Suprapubic skin (tissue), 4 donors: ENCODE data around the gene HCFC1R1.

Experiments used
- EP300 ChIP-seq: sonication (generic); formaldehyde crosslinking; IDR thresholded peaks from one replicate; pipeline ENCODE4 v1.6.1; 2017; ENCODE audit warnings: antibody characterized with exemption
- POLR2AphosphoS5 ChIP-seq, 3 donors: sonication (generic); formaldehyde crosslinking; IDR thresholded peaks; one replicate each; pipeline ENCODE4 v1.6.1; 2017; ENCODE audit warnings: antibody characterized with exemption in 3 of 3
- TF ChIP-seq, protein P1 (sequence below), 2 donors: fragments of 200-600 bp in 1 of 2; fragments of 450-650 bp in 1 of 2; sonication (generic) in 1 of 2; IDR thresholded peaks; one replicate each; pipeline ENCODE4 v1.5.1; 2016 to 2019; ENCODE audit warnings: antibody characterized with exemption in 2 of 2, mild to moderate bottlenecking in 1 of 2, moderate library complexity in 1 of 2

DNA sequence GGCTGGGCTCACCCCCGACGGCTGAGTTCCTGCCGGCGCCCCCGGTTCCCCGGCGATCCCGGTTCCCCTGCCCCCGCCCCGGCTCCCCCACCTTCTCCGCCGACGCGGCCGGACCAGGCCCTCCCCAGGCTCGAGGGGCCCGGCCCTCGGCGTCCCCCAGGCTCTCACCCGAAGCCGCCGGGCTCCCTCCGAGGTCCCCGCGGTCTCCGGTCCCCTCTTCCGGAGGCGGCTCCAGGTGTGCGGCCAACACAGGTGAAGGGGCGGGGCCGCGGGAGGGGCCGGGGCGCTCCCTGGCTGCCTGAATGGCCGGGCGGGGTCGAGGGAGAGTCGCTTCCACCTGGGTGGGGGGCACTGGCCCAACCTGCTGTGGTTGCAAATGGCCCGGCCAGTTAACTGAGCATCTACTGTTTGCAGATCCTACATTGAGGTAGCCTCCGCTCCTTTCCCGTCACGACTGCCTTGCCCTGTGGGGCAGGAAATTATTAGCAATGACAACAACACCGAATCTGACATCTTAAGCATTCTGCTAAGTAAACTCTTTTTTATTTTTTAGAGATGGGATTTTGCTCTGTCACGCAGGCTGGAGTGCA is 13.1 kb upstream of the HCFC1R1 start, which contains the start of gene BICDL2:
- no peak for TF ChIP-seq POLR2AphosphoS5 (IDR thresholded peaks at IDR 0.05)
- TF ChIP-seq, protein P1, sequence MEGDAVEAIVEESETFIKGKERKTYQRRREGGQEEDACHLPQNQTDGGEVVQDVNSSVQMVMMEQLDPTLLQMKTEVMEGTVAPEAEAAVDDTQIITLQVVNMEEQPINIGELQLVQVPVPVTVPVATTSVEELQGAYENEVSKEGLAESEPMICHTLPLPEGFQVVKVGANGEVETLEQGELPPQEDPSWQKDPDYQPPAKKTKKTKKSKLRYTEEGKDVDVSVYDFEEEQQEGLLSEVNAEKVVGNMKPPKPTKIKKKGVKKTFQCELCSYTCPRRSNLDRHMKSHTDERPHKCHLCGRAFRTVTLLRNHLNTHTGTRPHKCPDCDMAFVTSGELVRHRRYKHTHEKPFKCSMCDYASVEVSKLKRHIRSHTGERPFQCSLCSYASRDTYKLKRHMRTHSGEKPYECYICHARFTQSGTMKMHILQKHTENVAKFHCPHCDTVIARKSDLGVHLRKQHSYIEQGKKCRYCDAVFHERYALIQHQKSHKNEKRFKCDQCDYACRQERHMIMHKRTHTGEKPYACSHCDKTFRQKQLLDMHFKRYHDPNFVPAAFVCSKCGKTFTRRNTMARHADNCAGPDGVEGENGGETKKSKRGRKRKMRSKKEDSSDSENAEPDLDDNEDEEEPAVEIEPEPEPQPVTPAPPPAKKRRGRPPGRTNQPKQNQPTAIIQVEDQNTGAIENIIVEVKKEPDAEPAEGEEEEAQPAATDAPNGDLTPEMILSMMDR (IDR thresholded peaks at IDR 0.05), result no peak
- no peak for TF ChIP-seq EP300
